NCI-H2196 (cell line): Measurements from ENCODE around the gene KCNB1.

Experiments used
- DNase-seq: peaks from one replicate; lab custom pipeline; 2025; ENCODE audit not compliant: unreplicated experiment; lab: John Stamatoyannopoulos, UW

KCNB1 gene

DNA sequence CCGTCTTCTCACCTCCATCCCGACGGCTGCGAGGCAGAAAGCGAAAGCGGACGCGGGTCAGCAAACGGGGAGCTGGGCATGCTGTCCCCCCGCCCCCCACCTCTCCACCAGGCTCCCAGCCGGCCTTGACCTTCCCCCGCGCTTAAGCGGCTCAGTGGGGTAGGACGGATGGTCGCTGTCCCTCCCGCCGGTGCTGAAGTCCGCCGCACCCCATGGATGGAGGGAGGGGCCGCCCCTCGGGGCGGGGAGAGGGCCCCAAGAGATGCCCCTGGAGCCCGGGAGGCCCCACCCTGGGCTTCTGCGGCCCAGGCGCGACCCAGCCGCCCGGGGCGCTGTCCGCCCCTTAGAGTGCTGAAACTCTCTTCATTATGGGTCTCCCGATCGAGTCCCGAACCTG, at the start of gene KCNB1:
Gene KCNB1, minus strand, starts transcription at position 48 of the 397 bp plus-strand sequence. CDS start 188 bp downstream, outside the sequence.
- DNase-seq = no peak

DNA sequence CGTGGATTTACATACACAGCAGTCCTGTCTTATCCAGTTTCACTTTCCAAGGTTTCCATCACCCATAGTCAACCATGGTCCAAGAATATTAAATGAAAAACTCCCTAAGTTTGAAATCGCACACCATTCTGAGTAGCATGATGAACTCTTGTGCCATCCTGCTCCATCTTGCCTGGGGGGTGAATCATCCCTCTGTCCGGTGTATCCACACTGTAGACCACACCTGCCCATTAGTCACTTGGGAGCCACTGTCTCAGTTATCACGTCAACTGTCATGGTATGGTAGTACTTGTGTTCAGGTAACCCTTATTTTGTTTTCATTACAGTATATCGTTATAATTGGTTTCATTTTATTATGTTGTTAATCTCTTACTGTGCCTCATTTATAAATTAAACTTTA, 47.0 kb upstream of the KCNB1 start:
- DNase-seq = no peak

DNA sequence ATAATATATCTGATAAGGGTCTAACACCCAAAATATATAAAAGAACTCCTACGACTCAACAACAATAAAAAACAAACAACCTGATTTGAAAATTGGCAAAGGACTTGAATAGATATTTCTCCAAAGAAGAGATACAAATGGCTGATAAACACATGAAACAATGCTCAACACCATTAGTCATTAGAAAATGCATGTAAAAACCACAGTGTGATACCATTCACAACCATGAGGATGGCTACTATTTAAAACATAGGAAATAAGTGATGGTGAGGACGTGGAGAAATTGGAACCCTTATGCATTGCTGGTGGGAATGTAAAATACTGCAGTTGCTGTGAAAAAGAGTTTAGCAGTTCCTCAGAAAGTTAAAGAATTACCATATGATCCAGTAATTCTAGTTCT, 44.1 kb upstream of the KCNB1 start:
- no peak for DNase-seq

DNA sequence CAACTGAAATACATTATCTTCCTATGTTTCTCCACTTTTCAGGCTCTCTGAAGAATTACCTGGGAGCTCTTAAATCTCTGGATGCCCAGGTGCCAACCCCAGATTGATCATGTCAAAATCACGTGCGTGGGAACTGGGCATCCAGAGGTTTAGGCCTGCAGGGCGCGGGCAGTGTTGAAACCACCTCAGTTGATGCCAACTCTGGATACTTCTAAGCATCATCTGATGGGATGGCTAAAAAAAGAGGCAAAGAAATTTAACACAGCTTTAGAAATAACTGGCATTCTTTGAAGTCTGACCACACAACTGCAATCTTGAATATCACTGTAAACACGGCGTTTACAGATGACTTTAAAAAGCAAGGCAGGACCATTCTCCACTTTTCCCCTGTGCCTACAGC, 43.6 kb upstream of the KCNB1 start:
- no peak for DNase-seq

DNA sequence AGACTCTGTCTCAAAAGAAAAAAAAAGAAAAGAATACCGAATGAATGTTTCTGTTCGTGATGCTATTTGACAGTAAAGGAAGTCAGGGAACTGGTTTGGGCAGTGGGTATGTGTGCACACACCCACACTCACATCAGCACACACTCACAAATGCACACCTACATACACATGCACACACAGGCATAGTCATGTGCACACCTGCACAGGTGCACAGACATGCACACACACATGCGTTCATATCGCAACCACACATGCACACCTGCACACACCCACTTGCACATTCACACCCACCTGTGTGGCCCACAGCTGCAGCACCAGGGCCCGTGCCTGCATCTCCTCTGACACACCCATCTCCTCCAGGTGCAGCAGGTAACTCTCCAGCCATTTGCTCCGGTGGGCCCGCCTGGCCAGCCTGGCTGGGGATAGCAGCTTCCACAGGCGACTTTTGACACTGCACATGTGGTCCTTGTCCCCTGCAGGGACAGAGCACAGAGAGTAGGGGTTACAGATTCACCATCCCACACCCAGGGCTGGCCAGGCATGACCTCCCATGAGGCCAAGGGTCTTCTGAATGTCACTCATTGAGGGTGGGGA, 41.4 kb upstream of the KCNB1 start:
- no peak for DNase-seq

DNA sequence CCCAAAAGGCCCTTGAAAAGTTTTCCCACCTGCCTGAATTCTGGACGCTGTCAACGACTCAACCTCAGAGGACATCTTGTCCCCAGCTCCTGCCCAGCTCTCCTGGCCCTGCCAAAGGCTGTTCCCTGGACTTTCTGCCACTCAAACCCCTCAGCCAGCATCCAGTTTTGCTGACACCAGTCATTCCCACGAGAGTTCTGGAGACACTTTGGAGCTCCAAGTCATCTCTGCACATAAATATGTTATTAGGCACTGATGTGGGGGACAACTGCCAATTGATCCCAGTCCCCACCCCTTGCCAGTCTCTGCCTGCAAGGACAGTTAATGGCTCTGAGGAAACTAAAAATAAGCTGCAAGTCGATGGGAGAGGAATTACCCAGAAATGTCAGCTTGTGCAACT, 38.9 kb upstream of the KCNB1 start:
- no peak for DNase-seq

DNA sequence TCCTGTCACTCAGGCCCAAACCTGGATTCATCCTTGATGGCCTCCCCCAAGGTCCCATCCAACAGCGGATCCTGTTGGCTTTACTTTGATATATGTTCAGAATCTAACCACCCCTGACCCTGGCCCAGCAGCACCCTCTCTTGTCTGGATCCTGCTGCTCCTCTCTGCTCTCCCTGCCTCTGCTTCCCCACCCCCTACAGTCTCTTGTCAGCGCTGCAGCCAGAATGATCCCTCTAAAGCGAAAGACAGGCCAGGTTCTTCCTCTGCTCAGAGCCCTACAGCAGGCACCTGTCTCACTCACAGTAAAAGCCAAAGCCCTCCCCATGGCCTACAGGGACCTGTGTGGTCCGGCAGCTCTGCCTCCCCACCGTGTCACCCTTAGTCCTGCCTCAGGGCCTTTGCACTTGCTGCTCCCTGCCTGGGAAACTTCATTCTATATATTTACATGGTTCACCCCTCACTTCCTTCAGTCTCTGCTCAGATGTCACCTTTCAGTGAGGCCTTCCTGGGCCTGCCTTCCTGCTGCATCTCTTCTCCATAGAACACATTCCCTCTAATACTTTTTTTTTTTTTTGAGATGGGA, 37.4 kb upstream of the KCNB1 start:
- no peak for DNase-seq

DNA sequence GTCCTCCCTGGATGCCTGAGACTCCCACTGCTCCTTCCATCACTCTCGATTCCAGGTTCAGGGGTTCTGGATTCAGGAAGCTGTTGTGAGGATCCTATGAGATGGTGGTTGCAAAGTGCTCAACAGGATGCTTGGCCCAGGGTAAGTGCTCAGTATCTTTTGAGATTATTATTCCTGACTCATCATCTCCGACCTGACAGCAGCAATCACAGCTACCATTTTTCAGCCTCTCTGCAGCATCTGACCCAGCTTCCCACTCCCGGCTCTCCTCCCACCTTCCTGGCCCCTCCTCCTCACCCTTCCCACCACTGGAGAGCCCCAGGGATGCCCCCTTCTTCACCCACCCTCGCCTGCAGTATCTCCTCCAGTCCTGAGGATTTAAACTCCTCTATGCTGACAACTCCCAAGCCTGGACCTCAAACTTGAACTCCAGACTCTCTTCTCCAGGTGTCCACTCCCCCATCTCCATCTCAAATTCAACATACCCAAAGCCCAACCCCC, 36.8 kb upstream of the KCNB1 start:
- no peak for DNase-seq

DNA sequence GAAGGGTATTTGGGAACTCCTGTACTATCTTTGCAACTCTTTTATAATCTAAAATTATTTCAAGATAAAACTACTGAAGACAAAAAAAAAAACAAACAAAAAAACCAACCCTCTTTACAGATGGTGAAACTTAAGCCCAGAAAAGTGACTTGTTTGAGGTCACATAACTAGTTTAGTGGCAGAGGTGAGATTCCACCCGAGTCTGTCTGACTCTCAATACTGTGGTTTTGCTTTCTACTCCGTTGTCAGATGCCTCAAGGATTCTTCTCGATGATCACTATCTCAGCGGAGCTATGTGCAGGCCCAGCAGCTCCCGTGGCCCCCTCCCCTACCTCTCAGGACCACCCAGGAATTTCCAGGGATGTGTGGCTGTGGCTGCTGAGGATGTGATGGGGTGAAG, 36.1 kb upstream of the KCNB1 start:
- DNase-seq = no peak

DNA sequence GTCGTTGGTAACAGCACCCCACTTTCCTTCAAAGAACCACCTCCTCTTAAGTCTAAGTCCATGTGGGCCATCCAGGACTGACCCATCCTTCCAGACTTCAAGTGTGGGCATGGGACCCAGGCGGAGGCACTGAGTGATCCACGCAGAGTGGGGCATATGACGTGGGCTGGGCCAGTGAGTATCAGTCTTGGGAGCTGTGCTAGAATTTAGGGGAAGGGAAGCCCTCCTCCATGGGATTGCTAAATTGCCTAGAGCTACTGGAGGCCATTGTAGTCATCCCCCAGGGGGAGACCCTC, 35.3 kb upstream of the KCNB1 start:
- DNase-seq = no peak

DNA sequence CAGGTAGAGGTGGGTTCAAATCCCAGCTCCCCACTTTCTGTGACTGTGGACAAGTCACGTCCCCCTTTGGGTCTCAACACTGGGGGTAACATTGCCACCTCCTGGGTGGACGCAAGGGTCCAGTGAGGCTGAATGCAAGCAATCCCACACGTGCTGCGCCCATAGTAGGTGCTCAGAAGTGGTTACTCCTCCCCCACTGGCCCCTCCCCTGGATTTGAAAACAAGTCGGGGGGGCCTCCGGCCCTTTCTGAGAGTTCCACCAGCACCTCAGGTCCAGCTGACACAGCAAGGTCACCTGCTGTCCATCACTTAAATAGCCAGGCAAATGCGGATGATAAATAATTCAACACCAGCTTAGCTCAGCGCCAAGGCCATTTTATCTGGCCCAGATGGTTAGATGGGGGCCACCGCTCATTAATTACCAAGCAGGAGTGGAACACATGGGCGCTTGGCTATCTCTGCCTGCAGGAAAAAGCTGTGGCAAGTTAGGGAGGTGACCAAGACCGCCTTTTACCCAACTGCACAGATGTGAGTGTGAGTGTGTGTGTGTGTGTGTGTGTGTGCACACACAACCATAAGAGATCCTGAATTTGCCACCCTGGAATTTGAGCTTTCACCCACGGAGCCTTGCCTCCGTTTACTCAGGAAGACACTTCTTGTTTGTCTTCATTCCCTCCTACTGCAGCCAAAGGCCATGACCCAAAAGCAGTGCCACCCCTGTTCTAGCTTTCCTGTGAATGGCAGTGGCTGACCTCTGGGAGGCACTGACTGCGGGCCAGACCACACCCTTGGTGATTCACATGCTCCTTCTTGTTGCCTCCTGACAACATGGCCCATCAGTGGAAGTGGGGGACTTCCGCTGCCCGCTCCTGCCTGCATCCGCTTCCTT, 34.7 kb upstream of the KCNB1 start:
- DNase-seq = no peak

DNA sequence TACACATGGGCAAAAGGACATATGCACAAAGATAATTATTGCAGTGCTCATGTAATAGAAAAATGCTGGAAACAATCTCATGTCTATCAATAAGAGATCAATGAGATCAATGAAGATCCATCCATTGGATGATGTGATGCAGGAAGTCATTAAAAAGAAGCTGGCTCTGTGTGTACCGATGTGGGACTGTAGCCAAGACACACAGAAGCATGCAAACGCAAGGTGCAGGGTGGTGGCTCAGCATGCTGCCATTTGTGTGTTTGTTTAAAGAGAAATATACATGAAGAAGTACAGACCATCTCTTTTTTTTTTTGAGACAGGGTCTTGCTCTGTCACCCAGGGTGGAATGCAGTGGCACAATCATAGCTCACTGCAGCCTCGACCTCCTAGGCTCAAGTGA, 33.1 kb upstream of the KCNB1 start:
- peak; percentile 55 for DNase-seq

DNA sequence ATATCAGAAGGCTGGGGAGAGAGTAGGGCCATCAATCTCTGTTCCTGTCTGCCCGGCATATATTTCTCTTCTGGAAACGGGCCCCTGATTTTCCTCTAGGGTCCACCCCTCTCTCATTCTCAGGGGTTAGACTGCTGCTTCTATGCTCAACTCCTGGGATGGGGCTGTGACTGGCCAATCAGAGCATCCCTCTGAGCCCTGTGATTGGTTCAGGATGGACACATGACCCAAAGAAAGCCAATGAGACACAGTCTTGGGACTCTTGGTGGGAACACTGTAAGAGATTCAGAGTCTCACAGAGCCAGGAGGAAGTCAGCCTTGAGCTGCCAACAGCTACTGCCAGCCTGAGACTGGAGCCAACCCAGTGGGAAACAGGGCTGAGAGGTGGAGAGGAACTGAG, 31.0 kb upstream of the KCNB1 start:
- no peak for DNase-seq

DNA sequence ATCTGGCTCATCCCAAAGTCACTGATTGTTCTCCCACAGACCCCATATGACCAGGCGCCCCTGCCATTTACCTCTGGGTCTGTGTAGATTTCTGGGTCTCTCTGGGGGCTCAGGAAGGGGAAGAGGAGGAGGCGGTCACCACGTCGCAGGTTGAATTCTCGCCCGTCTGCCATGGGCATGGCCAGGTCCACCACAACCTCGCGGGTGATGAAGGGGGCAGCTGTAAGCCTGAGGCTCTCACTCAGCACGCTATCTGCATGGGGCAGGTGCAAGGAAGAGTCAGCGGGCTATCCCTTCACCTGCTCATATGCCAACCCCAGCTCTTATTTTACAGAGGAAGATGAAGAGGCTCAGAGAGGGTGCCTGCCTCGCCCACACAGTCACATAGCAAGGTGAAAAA, 30.5 kb upstream of the KCNB1 start:
- DNase-seq = no peak

DNA sequence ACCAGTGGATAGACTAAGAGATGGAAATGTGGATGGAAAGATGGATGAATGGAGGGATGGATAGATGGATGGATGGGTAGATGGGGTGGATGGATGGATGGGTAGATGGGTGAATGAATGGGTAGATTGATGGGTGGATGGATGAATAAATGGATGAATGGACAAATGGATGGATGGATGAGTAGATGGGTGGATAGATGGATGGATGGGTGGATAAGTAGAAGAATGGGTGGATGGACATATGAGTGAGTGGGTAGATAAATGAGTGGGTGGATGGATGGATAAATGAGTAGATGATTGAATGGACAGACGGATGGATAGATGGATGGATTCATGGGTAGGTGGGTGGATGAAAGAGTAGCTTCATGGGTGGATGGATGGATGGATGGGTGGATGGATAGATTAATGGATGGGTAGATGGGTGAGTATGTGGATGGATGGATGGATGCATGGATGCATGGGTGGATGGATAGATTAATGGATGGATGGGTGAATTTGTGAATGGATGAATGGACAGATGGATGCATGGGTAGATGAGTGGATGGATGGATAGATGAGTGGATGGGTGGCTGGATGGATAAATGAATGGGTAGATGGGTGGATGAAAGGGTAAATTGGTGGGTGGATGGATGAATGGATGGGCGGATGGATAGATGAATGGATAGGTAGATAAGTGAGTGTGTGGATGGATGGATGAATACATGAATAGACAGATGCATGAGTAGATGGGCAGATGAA, 29.5 kb upstream of the KCNB1 start:
- no peak for DNase-seq

DNA sequence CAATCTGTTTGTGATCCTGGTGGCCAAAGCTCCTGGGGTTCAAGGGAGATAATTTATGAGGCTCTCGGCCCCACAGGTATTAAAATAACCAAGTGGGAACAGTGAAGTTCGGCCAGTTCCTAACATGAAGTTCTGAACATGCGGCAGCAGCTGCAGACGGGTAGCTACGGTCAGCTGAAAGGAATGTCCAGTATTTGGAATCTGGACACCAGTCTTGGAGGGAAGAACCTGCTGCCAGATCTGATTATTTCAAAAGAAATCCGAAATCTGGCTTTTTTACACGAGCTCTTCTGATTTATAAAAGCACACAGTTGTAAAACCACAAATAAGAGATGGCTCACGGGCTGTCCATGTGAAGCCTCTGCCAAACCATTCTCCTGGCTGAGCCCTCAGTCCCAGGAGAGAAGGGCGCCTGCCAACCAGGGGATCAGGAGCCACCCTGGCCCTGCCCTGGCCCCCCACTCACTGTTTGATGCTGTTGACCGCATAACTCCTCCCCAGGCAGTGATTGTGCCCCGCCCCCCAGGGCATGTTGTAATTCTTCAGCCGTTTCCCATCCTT, 28.2 kb upstream of the KCNB1 start:
- peak; percentile 13 for DNase-seq

DNA sequence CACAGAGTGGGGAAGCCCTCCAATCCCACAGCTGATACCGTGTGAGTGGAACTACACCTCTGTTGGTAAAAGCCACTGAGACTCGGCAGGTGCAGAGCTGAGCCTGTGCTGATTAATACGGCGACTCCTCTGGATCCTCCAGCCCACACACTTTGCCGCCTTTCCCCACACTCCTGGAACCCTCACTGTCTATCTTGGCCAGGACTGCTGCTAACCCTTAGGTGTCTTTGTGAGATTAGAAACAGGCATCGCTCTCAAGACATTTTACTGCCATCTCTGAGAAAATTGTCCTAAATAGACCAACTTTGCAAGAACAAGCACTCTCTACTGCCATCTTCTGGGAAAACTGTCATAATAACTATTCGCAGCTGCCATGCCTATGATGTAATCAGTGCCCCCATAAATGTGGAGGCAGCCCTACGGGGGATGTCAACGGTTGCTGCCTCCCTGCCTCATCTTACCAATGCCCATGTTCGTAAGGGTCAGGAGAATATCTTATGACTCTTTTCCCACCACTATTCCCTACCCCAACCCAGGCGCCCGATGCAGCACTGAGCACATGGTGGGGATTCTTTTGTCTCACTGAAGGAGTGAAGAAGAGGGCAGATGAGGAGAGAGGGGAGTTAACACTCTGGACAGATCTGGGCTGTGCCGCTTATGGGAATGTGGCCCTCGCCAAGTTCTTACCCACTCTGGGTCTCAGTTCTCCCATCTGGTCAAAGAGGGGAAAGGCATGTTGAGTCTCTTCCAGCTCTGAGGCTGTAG, 26.1 kb upstream of the KCNB1 start:
- peak; percentile 42 for DNase-seq

DNA sequence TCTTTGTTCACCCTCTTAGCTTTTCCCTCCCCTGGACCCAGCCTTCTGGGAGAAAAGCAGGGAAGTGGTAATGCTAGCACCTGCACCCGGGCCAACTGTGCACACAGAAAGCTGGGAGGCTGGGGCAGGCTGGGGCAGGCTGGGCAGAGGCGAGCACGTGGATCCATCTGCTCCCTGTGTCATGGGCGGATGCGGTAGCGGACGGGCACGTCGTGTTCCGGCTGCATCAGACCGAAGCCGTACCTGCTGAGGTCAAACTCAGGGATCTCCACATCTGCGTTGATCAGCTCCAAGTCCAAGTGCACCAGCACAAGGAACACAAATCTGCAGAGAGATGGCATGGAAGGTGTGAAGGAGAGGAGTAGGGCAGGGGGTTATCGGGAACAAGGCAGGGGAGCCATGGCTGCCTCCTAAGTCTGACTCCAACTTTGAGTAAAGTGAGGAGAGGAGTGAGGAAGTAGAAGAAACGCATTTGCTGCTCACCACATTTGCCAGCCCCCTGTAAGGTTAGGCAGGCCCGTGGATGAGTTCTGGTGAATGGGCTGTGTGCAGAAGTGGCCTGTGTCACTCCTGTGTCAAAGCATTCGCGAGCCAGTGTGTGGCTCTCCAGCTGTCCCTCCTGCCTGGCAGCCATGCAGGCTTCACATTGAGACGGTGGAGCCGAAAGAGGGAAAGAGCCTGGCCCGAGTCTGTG, 25.4 kb upstream of the KCNB1 start:
- DNase-seq = no peak

DNA sequence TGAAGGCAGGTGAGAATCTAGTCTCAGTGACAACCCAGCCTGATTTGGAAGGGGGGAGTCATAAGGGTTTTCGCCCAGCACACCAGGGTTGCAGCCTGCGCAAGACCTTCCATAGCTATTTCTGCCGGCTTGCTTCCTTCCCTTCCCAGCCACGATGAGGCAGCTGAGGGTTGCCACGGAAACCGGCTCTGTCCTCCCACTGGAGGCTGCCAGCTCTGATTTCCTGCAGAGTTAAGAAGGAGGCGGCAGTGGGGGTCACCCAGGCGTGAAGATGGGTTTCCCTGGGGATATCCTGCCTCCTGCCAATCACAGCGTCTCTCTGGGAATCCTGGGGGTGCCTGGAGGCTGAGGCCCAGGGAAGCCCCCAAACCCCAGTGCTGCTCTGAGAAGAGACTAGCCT, 23.1 kb upstream of the KCNB1 start:
- peak; percentile 66 for DNase-seq

DNA sequence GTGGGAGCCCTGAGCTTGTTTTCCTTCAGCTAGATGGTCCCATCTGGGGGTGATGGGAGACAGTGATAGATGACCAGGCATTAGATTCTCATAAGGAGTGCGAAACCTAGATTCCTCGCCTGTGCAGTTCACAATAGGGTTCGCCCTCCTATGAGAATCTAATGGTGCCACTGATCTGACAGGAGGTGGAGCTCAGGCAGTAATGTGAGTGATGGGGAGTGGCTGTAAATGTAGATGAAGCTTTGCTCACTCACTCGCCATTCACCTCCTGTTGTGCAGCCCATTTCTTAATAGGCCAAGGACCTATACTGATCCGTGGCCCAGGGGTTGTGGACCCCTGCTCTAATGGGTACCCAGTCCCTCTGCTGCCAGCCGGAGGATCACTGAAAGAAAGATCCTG, 20.7 kb upstream of the KCNB1 start:
- no peak for DNase-seq
